ENCODE results near the gene OR9A2.

- TF ChIP-seq CTCF (IDR thresholded peaks at IDR 0.05) (no peak), POLR2AphosphoS5 (IDR thresholded peaks at IDR 0.05) (no peak)
Measured at GRCh38 chr7:143015084-143015483, 11.8 kb downstream of the OR9A2 start.
